Neural progenitor cell (in vitro differentiated cells): ENCODE measurements around the gene TINCR.

Source experiments
- EZH2phosphoT487 ChIP-seq: fragments of 200-600 bp; sonication (generic); IDR thresholded peaks from 2 replicates; pipeline ENCODE4 v1.6.1; 2017; ENCODE audit warnings: antibody characterized with exemption
- TF ChIP-seq, protein P1 (sequence below): fragments of 200-600 bp; sonication (generic); IDR thresholded peaks from 2 replicates; pipeline ENCODE4 v1.5.1; 2017; ENCODE audit warnings: antibody characterized with exemption, mild to moderate bottlenecking

DNA sequence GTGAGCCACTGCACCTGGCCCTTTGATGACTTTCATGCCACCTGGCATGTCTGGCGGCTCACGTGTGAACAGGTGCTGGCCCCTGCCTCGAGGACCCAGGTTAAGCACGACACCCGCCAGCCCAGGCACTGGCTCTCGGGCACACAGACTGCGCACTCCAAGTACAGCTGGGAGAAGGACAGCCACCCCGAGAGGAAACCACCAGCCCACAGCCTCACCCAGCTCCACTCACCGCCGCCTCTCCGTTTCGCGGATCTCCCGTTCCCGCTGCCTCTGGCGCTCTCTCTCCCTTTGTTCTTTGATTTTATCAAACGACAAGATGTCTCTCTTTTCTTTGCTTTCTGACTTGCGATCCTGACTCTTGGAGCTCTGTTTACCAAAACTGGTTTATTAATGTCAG lies 27.4 kb upstream of the TINCR start:
- TF ChIP-seq, protein P1, sequence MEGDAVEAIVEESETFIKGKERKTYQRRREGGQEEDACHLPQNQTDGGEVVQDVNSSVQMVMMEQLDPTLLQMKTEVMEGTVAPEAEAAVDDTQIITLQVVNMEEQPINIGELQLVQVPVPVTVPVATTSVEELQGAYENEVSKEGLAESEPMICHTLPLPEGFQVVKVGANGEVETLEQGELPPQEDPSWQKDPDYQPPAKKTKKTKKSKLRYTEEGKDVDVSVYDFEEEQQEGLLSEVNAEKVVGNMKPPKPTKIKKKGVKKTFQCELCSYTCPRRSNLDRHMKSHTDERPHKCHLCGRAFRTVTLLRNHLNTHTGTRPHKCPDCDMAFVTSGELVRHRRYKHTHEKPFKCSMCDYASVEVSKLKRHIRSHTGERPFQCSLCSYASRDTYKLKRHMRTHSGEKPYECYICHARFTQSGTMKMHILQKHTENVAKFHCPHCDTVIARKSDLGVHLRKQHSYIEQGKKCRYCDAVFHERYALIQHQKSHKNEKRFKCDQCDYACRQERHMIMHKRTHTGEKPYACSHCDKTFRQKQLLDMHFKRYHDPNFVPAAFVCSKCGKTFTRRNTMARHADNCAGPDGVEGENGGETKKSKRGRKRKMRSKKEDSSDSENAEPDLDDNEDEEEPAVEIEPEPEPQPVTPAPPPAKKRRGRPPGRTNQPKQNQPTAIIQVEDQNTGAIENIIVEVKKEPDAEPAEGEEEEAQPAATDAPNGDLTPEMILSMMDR: no peak
- no peak for TF ChIP-seq EZH2phosphoT487
